HEK293 (cell line): ENCODE data around the gene CPNE8.

Experiments
- CTCF ChIP-seq: fragments of 450-650 bp; formaldehyde crosslinking; IDR thresholded peaks from 2 replicates; pipeline ENCODE4 v1.5.1; 2016; ENCODE audit warnings: missing biosample characterization, missing genetic modification characterization
- ZNF433 ChIP-seq: fragments of 450-650 bp; formaldehyde crosslinking; IDR thresholded peaks from 2 replicates; pipeline ENCODE4 v1.5.1; 2016; ENCODE audit warnings: missing biosample characterization, missing genetic modification characterization, low read depth
- ZNF48 ChIP-seq: fragments of 450-650 bp; formaldehyde crosslinking; IDR thresholded peaks from 2 replicates; pipeline ENCODE4 v1.5.1; 2016; ENCODE audit warnings: missing biosample characterization, missing genetic modification characterization

DNA sequence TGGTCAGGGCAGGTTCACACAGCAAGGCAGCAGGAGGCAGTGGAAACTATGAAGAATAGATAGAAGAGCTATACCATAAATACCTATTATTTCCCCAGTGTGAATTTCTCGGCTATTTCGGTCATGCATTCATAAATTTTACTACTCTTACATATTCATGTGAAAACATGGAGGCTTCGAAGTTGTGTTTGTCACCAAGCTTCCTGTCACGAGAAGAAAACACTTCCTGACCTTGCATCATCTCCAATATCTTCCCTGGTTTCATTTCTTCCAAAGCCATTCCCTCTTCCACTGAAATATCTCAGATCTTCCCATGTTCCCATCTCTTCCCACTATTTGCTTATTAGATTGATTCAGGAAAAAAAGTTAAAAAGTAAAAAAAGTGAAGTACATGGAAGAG, 80.4 kb downstream of the CPNE8 start:
- TF ChIP-seq CTCF (tag by site-specific recombination) (no peak), ZNF433 (no peak), ZNF48 (no peak)
